A549 (cell line): Measurements from ENCODE around the gene RBCK1. TPM values are rescaled to one million over a fixed set of nuclear protein-coding genes. Genes with fewer than 3 reads are reported as not detected.

ENCODE experiments used
- ATAC-seq, 2 experiments: fragments of 200-7000 bp in 1 of 2; fragments of >200 bp in 1 of 2; cut with Nextera tagmentation in 1 of 2; cut with Tn5 transposase in 1 of 2; 3 replicates each; pipeline versions ENCODE4 v1.8.0 to v1.9.1; 2018 to 2020; ENCODE audit warnings: mild to moderate bottlenecking in 1 of 2, moderate library complexity in 1 of 2
- CTCF ChIA-PET: fragments of 300-600 bp; sonication (Branson Sonifier 250); formaldehyde crosslinking; extraction: SDS; loops from one replicate; lab custom pipeline; 2021; ENCODE audit warnings: antibody characterized with exemption, inconsistent platforms; lab: Yijun Ruan, JAX
- POLR2A ChIA-PET: fragments of 350-600 bp; formaldehyde crosslinking; extraction: SDS; loops from one replicate; lab custom pipeline; 2021; ENCODE audit warnings: antibody characterized with exemption, inconsistent platforms; lab: Yijun Ruan, JAX
- DNase-seq, 2 experiments: peaks; one replicate each; pipeline versions ENCODE4 v3.0.0 to v3.0.0-alpha.2; 2011 to 2016; ENCODE audit warnings: low read depth in 1 of 2, low spot score in 1 of 2
- FAIRE-seq: peaks from 2 replicates; lab custom pipeline; 2011; peaks lifted over from hg19 to GRCh38; lab: Jason Lieb, UNC
- H3K27ac ChIP-seq, 2 experiments: fragments of >200 bp; sonication (Bioruptor Twin); formaldehyde crosslinking; 3 replicates each; pipeline ENCODE4 v1.5.1; 2016 to 2017
- H3K4me1 ChIP-seq: fragments of >200 bp; sonication (Bioruptor Twin); formaldehyde crosslinking; 3 replicates; pipeline ENCODE4 v1.6.1; 2016
- H3K4me2 ChIP-seq: fragments of >200 bp; sonication (Bioruptor Twin); formaldehyde crosslinking; 3 replicates; pipeline ENCODE4 v1.6.1; 2016
- H3K4me3 ChIP-seq: fragments of >200 bp; sonication (Bioruptor Twin); formaldehyde crosslinking; 3 replicates; pipeline ENCODE4 v1.5.1; 2016
- H3K9me3 ChIP-seq: fragments of >200 bp; sonication (Bioruptor Twin); formaldehyde crosslinking; 3 replicates; pipeline ENCODE4 v1.6.1; 2016
- CBX8 ChIP-seq: fragments of 200-600 bp; sonication (generic); IDR thresholded peaks from 2 replicates; pipeline ENCODE4 v1.6.1; 2016
- CHD4 ChIP-seq: fragments of 200-600 bp; sonication (generic); IDR thresholded peaks from 2 replicates; pipeline ENCODE4 v1.6.1; 2016; ENCODE audit warnings: antibody characterized with exemption, mild to moderate bottlenecking, borderline replicate concordance
- ESRRA ChIP-seq: fragments of 150-350 bp; IDR thresholded peaks from 2 replicates; pipeline ENCODE4 v1.6.1; 2014; ENCODE audit warnings: mild to moderate bottlenecking, low read length, borderline replicate concordance
- FOXS1 ChIP-seq: fragments of 250-450 bp; sonication (Bioruptor Pico); IDR thresholded peaks from 2 replicates; pipeline ENCODE4 v1.5.0; 2020; ENCODE audit warnings: mild to moderate bottlenecking, moderate library complexity
- HOXB13 ChIP-seq: fragments of 250-450 bp; sonication (Bioruptor Pico); IDR thresholded peaks from 2 replicates; pipeline ENCODE4 v1.5.0; 2020; ENCODE audit warnings: low read depth, mild to moderate bottlenecking, moderate library complexity
- HOXB5 ChIP-seq: fragments of 250-450 bp; sonication (Bioruptor Pico); IDR thresholded peaks from 2 replicates; pipeline ENCODE4 v1.5.0; 2020; ENCODE audit warnings: mild to moderate bottlenecking, moderate library complexity
- JUN ChIP-seq, 2 experiments: fragments of >200 bp; sonication (Bioruptor Twin); formaldehyde crosslinking; IDR thresholded peaks; 2 replicates in 1 of 2; 3 replicates in 1 of 2; pipeline ENCODE4 v1.6.1; 2016 to 2017
- JUNB ChIP-seq: fragments of >200 bp; sonication (Bioruptor Twin); formaldehyde crosslinking; IDR thresholded peaks from 2 replicates; pipeline ENCODE4 v1.6.1; 2016
- MYC ChIP-seq: IDR thresholded peaks from 2 replicates; pipeline ENCODE4 v1.6.1; 2012; ENCODE audit warnings: mild to moderate bottlenecking, inconsistent platforms, low read length, improper control_type of control experiment, borderline replicate concordance
- NFE2L2 ChIP-seq: fragments of 150-350 bp; conservative IDR thresholded peaks from 2 replicates; pipeline ENCODE4 v1.6.1; 2014; ENCODE audit warnings: low read length
- PBX3 ChIP-seq: IDR thresholded peaks from 2 replicates; pipeline ENCODE4 v1.6.1; 2012
- POLR2AphosphoS2 ChIP-seq: conservative IDR thresholded peaks from 2 replicates; pipeline ENCODE4 v1.6.1; 2012; ENCODE audit warnings: low read length, improper control_type of control experiment, inconsistent platforms
- RNF2 ChIP-seq: fragments of 200-600 bp; sonication (generic); IDR thresholded peaks from 2 replicates; pipeline ENCODE4 v1.6.1; 2016; ENCODE audit warnings: low read depth, mild to moderate bottlenecking, antibody characterized with exemption, moderate library complexity, borderline replicate concordance
- USF2 ChIP-seq: fragments of 450-650 bp; IDR thresholded peaks from 2 replicates; pipeline ENCODE4 v1.6.1; 2014; ENCODE audit warnings: antibody characterized with exemption
- ZSCAN20 ChIP-seq: fragments of 250-450 bp; sonication (Bioruptor Pico); IDR thresholded peaks from 2 replicates; pipeline ENCODE4 v1.8.0; 2022; ENCODE audit warnings: mild to moderate bottlenecking, moderate library complexity
- WGBS: methylation state at CpG from one replicate; pipeline ENCODE4 v1.1.6; 2017; ENCODE audit errors: missing lambda C conversion rate; 5-methylcytosine and 5-hydroxymethylcytosine counted together
- polyA plus RNA-seq, 4 experiments: library from polyadenylated mRNA; depleted of rRNA in 3 of 4; stranded (reverse); fragments of >200 nt; fragmentation: RNase III in 1 of 4; extraction: RNeasy Plus Mini Kit Qiagen cat#74134 plus additional on column Dnase treatment in 1 of 4; gene quantifications; 2 replicates in 3 of 4; 3 replicates in 1 of 4; pipeline ENCODE4 v1.2.3, GENCODE V29; 2011 to 2017

The RBCK1 gene
- polyA plus RNA-seq, 2 of the 4 experiments (the other 2 are of a cell fraction) = 117 to 222 TPM

- peak overlapping the region in 1 of 2 experiments; percentile 59; a peak in 3 of 6 replicates for H3K27ac ChIP-seq
- FAIRE-seq = no peak
- no peaks in the 10 kb centered on the region for H3K9me3 ChIP-seq
- H3K4me1 ChIP-seq = peaks cover 32% of the 10 kb centered on the region
- TF ChIP-seq POLR2AphosphoS2 = no peak
- no peak for TF ChIP-seq HOXB5 (CRISPR knock-in tag)
- no peak for TF ChIP-seq RNF2
- H3K4me2 ChIP-seq = no peak overlapping the region; the same call in 2 of the 3 replicates
- ChIA-PET POLR2A (interaction anchor here (1.6 kb wide), 1 partner anchor 12 kb away, joined by 4 read pairs; no protein-coding TSS in a partner anchor), CTCF (interaction anchor here (0.6 to 5.7 kb wide), 4 partner anchors 12 to 65 kb away, joined by 3 to 56 read pairs (median 10); no protein-coding TSS in a partner anchor)
- WGBS = 90% methylated on average over 31 of the region's 32 CpGs
- no peak overlapping the region for H3K4me3 ChIP-seq
- no peak for DNase-seq
- peak; percentile 6 to 7; a peak in 3 of 6 replicates for ATAC-seq
These were observed 11.6 kb downstream of the RBCK1 start for GRCh38 chr20:419556-420165.

GRCh38 chr20:420166-420620 lies 12.1 kb downstream of the RBCK1 start:
- Histone ChIP-seq H3K27ac (peak overlapping the region in 1 of 2 experiments; percentile 59; a peak in 3 of 6 replicates), H3K4me2 (no peak overlapping the region; the same call in 2 of the 3 replicates), H3K4me1 (peaks cover 28% of the 10 kb centered on the region), H3K9me3 (no peaks in the 10 kb centered on the region), H3K4me3 (no peak overlapping the region)
- POLR2A ChIA-PET = interaction anchor here (1.6 kb wide), 1 partner anchor 13 kb away, joined by 4 read pairs; no protein-coding TSS in a partner anchor
- DNase-seq = no peak
- 0 out of 5 replicates have a peak, but pooled peaks of 1 of the 2 experiments have one; percentile 14 for TF ChIP-seq JUN (IDR thresholded peaks at IDR 0.05)
- no peak for TF ChIP-seq HOXB13 (CRISPR knock-in tag)
- TF ChIP-seq USF2 = no peak
- CTCF ChIA-PET = interaction anchor here (0.6 to 5.7 kb wide), 3 partner anchors 11 to 66 kb away, joined by 3 to 56 read pairs (median 15); no protein-coding TSS in a partner anchor
- WGBS = 91% methylated on average over 20 of the region's 20 CpGs
- no peak for FAIRE-seq
- ATAC-seq = peak; percentile 28 to 32; a peak in 4 of 6 replicates

GRCh38 chr20:420721-421574 lies 12.8 kb downstream of the RBCK1 start:
- DNase-seq (peak; percentile 63 to 70), ATAC-seq (peak; percentile 11 to 69; a peak in 3 of 6 replicates), FAIRE-seq (no peak)
- ChIA-PET CTCF (interaction anchor here (0.6 to 5.7 kb wide), 3 partner anchors 11 to 67 kb away, joined by 3 to 56 read pairs (median 15); no protein-coding TSS in a partner anchor), POLR2A (interaction anchor here (1.6 kb wide), 1 partner anchor 14 kb away, joined by 4 read pairs; no protein-coding TSS in a partner anchor)
- TF ChIP-seq USF2 (no peak), CHD4 (no peak), ZSCAN20 (CRISPR knock-in tag) (no peak), ESRRA (no peak), HOXB5 (CRISPR knock-in tag) (no peak), FOXS1 (CRISPR knock-in tag) (no peak), JUNB (no peak), NFE2L2 (no peak), CBX8 (no peak), MYC (no peak), PBX3 (no peak)
- Histone ChIP-seq H3K4me1 (peaks cover 21% of the 10 kb centered on the region), H3K4me3 (no peak overlapping the region), H3K9me3 (no peaks in the 10 kb centered on the region), H3K27ac (peak overlapping the region in 1 of 2 experiments; percentile 59; a peak in 3 of 6 replicates), H3K4me2 (no peak overlapping the region)
- 93% methylated on average over 26 of the region's 49 CpGs for WGBS
